ENCODE results near the gene YWHAG.
"Not testable (repeated sequence)": the region's sequence is repeated elsewhere in the genome, so short reads cannot be mapped to it uniquely, and the experiment has no call there.

The YWHAG gene

GRCh38 chr7:76358481-76359110, at the start of gene YWHAG:
Gene YWHAG, minus strand, starts transcription at chr7:76358991. Its CDS starts 183 bp downstream, at chr7:76358808.
- no peak for TF ChIP-seq CTCF (IDR thresholded peaks at IDR 0.05; ENCODE audit: insufficient read depth, low read length, missing control alignments)
- no peak for DNase-seq (ENCODE audit: low read depth, low spot score)
- CTCF ChIA-PET = interaction anchor here (0.9 to 2.6 kb wide), 6 partner anchors 8 to 180 kb away, joined by 3 to 20 read pairs (median 9); no protein-coding TSS in a partner anchor

DNA sequence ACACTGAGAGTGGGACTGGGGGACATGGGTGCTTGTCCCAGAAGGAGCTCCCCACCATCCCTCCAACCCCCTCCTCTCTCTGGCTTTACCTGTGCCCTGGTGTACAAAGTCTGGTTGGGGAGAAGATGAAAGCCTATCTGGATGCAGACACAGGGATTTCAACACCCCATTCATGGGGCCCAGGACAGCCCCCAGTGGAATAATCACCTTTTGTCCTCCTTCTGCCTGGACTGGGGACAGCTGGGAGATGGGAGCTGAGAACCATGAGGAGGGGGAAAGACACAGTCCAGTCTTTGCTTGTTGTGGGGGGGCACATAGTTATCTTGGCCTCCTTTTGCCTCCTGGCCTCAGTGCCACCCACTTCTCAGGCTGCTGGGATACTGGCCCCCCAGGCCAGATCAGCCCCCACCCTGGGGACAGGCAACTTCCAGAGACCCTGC, 49.4 kb upstream of the YWHAG start:
- H3K4me3 ChIP-seq (ENCODE audit: low read depth, low read length) = no peak overlapping the region
- no peak for DNase-seq (ENCODE audit: low read depth, low spot score)
- POLR2A ChIA-PET = no interaction called here

More at GRCh38 chr7:76358481-76359110, at the start of gene YWHAG:
- POLR2A ChIA-PET = interaction anchor here (0.6 to 1.5 kb wide), 6 partner anchors 8 to 36 kb away, joined by 3 read pairs; no protein-coding TSS in a partner anchor
- H3K4me3 ChIP-seq (ENCODE audit: low read depth, low read length) = peak within 1 kb of the TSS; percentile 96

GRCh38 chr7:76407718-76408117, 48.9 kb upstream of the YWHAG start:
- POLR2A ChIA-PET = no interaction called here
- CTCF ChIA-PET = interaction anchor here (0.9 kb wide), 1 partner anchor 11 kb away, joined by 3 read pairs; no protein-coding TSS in a partner anchor

More for the DNA sequence above, 49.4 kb upstream of the YWHAG start:
- no peak for TF ChIP-seq CTCF (IDR thresholded peaks at IDR 0.05; ENCODE audit: insufficient read depth, low read length, missing control alignments)
- CTCF ChIA-PET = interaction anchor here (0.9 kb wide), 1 partner anchor 10 kb away, joined by 3 read pairs; no protein-coding TSS in a partner anchor

DNA sequence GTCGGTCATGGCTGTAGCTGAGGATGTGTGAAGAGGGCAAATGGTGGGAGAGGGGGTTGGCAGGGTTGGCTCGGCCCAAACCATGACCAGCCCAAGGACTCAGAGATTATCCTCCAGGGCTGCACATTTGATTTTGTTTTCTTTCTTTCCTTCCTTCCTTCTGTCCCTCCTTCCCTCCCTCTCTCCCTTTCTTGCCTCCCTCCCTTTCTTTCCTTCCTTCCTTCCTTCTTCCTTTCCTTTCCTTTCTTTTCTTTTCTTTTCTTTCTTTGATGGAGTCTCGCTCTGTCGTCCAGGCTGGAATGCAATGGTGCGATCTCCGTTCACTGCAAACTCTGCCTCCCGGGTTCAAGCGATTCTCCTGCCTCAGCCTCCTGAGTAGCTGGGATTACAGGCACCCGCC, 46.9 kb upstream of the YWHAG start:
- POLR2A ChIA-PET = no interaction called here
- no peak for TF ChIP-seq CTCF (IDR thresholded peaks at IDR 0.05; ENCODE audit: insufficient read depth, low read length, missing control alignments)
- DNase-seq (ENCODE audit: low read depth, low spot score) = no peak
- H3K4me3 ChIP-seq (ENCODE audit: low read depth, low read length) = no peak overlapping the region
- CTCF ChIA-PET = no interaction called here

More at GRCh38 chr7:76407718-76408117, 48.9 kb upstream of the YWHAG start:
- TF ChIP-seq CTCF (IDR thresholded peaks at IDR 0.05; ENCODE audit: insufficient read depth, low read length, missing control alignments) = no peak
- DNase-seq (ENCODE audit: low read depth, low spot score) = no peak
- H3K4me3 ChIP-seq (ENCODE audit: low read depth, low read length) = no peak overlapping the region

- ChIA-PET CTCF (no interaction called here), POLR2A (no interaction called here)
- no peak for DNase-seq (ENCODE audit: low read depth, low spot score)
- H3K4me3 ChIP-seq (ENCODE audit: low read depth, low read length) = no peak overlapping the region
- no peak for TF ChIP-seq CTCF (IDR thresholded peaks at IDR 0.05; ENCODE audit: insufficient read depth, low read length, missing control alignments)
These were observed 45.1 kb upstream of the YWHAG start for GRCh38 chr7:76403780-76404494.

- H3K4me3 ChIP-seq (ENCODE audit: low read depth, low read length); POLR2A ChIA-PET; CTCF ChIA-PET; DNase-seq (ENCODE audit: low read depth, low spot score): not testable (repeated sequence)
These were observed 44.3 kb upstream of the YWHAG start for GRCh38 chr7:76403097-76403496.
